ENCODE data around the gene CYB5R3. TPM values are rescaled to one million over a fixed set of nuclear protein-coding genes. Genes with fewer than 3 reads are reported as not detected.

Gene CYB5R3
- total RNA-seq, 1 donor from 2014 or later: 125 TPM

DNA sequence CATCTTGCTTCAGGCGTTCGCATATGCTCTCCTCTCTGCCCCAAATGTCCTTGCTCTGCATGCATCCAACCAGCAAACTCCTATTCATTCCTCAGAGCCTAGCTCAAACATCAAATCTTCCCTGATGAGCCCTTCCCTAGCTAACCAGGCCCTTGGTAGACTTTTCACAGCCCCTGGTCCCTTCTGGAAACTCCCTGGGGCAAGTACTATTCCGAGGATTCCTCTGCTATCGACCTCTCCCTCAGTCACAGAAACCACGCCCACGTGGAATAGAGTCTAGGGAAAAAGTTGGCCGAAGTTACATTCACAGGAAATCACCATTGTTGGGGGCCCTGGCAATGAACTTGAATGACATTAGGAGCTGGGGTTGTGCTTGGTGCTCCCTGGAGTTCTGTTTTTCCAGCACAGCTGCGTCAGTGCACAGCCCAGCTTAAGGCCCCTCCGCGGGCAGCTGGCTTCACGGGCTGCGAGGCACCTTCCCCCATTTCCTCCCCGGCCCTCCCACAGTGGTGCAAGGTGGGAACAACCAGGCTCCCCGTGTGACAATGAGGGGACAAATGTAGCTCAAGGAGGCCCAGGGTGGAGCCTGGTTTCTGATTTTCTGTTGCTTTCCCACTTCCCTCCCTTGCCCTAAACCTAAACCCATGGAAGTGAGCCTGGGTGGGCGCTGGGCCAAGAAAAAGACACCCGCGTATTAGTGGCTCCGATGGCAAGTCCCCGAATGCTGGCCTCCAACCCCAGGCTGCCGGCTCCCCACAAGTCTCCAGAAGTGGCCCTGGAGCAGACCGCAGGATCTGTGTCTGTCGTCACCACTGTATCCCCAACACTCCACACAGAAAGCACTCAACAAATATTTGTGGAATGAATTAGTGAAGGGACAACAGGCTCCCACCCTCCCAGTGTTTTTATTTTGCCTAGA, 4.5 kb downstream of the CYB5R3 start:
- H3K36me3 Mint-ChIP-seq (ENCODE audit: low read depth, unreplicated experiment): peaks cover 4% of the 10 kb centered on the region
- no peak for DNase-seq (ENCODE audit: low spot score)
- no peak overlapping the region for H3K27ac Mint-ChIP-seq (ENCODE audit: unreplicated experiment)
- TF ChIP-seq, protein P1, sequence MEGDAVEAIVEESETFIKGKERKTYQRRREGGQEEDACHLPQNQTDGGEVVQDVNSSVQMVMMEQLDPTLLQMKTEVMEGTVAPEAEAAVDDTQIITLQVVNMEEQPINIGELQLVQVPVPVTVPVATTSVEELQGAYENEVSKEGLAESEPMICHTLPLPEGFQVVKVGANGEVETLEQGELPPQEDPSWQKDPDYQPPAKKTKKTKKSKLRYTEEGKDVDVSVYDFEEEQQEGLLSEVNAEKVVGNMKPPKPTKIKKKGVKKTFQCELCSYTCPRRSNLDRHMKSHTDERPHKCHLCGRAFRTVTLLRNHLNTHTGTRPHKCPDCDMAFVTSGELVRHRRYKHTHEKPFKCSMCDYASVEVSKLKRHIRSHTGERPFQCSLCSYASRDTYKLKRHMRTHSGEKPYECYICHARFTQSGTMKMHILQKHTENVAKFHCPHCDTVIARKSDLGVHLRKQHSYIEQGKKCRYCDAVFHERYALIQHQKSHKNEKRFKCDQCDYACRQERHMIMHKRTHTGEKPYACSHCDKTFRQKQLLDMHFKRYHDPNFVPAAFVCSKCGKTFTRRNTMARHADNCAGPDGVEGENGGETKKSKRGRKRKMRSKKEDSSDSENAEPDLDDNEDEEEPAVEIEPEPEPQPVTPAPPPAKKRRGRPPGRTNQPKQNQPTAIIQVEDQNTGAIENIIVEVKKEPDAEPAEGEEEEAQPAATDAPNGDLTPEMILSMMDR (IDR thresholded peaks at IDR 0.05; ENCODE audit: unreplicated experiment): no peak
- peaks cover 35% of the 10 kb centered on the region for H3K4me1 Mint-ChIP-seq (ENCODE audit: unreplicated experiment)
- H3K4me3 Mint-ChIP-seq (ENCODE audit: unreplicated experiment): no peak overlapping the region
- H3K9me3 Mint-ChIP-seq (ENCODE audit: unreplicated experiment): no peaks in the 10 kb centered on the region
- H3K27me3 Mint-ChIP-seq (ENCODE audit: unreplicated experiment): peaks cover 7% of the 10 kb centered on the region

DNA sequence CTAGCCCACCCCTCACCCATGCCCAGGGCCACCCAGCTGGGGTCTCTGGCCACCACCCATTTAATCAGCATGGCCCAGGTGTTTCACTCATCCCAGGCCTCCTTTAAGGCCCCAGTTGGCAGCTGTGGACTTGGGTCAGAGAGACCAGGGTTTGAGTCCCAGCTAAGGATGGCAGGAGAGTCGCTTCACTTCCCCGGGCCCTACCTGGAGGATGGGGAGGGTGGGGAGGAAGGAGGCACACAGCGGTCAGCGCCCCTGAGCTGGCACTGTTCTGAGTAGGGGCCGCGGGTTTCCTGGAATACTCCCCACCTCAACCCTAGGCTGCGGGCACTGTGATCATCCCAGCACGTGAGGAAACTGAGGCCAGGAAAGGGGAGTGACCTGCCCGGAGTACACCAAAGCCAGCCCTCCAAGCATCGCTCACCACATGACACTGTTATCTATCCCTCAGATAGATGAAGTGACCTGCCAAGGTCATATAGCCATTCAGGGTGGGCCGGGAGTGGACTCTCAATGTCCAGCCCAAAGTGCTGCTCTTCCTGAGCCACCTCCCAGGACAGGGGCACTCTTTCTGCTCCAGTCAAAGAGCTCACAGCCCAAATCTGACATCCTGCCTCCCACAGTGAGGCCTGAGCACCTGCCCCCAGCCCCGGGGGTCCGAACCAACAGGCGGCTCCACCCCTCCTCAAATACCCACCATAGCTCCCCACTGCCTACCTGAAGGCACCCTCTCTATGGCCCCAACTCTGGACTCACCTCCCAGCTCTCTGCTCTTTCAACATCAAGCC, 5.4 kb downstream of the CYB5R3 start:
- TF ChIP-seq, protein P1 (IDR thresholded peaks at IDR 0.05; ENCODE audit: unreplicated experiment): no peak
- peaks cover 35% of the 10 kb centered on the region for H3K4me1 Mint-ChIP-seq (ENCODE audit: unreplicated experiment)
- no peaks in the 10 kb centered on the region for H3K9me3 Mint-ChIP-seq (ENCODE audit: unreplicated experiment)
- no peak overlapping the region for H3K27ac Mint-ChIP-seq (ENCODE audit: unreplicated experiment)
- no peak overlapping the region for H3K4me3 Mint-ChIP-seq (ENCODE audit: unreplicated experiment)
- peaks cover 7% of the 10 kb centered on the region for H3K27me3 Mint-ChIP-seq (ENCODE audit: unreplicated experiment)
- no peak for DNase-seq (ENCODE audit: low spot score)
- peaks cover 4% of the 10 kb centered on the region for H3K36me3 Mint-ChIP-seq (ENCODE audit: low read depth, unreplicated experiment)

DNA sequence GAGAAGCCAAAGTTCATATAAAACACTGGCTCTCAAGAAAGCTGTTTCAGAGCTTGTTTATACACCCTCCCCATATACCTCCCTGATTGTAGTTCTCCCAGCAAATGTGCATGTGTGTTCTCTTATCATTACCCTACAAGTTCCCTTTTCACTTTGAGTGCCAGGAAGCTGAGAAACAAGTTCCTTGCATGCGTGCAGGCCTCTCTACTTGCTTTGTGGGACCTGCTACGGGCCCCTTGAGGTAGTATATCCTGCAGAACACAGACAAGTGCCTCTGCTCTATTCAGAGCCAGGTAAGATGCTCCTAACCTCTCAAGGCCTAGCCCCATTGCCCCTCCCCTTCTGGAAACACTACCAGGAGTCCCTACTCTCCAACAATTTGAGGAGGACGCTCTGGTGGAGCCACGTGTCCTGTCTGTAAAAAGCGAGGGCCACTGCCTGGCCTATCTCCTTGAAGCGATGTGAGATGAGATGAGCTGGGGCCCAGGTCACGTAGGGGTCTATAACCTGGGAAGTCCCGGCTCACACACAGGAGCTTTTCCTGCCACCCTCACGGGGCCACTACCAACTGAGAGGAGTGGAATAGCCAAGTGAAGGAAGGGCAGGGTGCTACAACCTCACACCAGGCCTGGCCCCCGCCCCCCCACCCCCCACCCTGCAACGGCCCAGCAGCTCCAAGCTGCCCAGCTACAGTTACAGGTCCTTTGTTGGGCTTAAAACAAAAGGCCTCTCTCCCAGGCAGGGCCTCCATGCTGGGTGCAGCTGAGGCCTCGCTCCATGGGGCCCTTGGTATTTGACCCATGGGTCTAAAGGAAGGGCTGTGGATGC, 6.2 kb downstream of the CYB5R3 start:
- H3K4me1 Mint-ChIP-seq (ENCODE audit: unreplicated experiment): peaks cover 28% of the 10 kb centered on the region
- no peak for DNase-seq (ENCODE audit: low spot score)
- H3K9me3 Mint-ChIP-seq (ENCODE audit: unreplicated experiment): no peaks in the 10 kb centered on the region
- peaks cover 3% of the 10 kb centered on the region for H3K27me3 Mint-ChIP-seq (ENCODE audit: unreplicated experiment)
- no peak overlapping the region for H3K4me3 Mint-ChIP-seq (ENCODE audit: unreplicated experiment)
- H3K27ac Mint-ChIP-seq (ENCODE audit: unreplicated experiment): no peak overlapping the region
- H3K36me3 Mint-ChIP-seq (ENCODE audit: low read depth, unreplicated experiment): no peaks in the 10 kb centered on the region
- TF ChIP-seq, protein P1 (IDR thresholded peaks at IDR 0.05; ENCODE audit: unreplicated experiment): no peak

DNA sequence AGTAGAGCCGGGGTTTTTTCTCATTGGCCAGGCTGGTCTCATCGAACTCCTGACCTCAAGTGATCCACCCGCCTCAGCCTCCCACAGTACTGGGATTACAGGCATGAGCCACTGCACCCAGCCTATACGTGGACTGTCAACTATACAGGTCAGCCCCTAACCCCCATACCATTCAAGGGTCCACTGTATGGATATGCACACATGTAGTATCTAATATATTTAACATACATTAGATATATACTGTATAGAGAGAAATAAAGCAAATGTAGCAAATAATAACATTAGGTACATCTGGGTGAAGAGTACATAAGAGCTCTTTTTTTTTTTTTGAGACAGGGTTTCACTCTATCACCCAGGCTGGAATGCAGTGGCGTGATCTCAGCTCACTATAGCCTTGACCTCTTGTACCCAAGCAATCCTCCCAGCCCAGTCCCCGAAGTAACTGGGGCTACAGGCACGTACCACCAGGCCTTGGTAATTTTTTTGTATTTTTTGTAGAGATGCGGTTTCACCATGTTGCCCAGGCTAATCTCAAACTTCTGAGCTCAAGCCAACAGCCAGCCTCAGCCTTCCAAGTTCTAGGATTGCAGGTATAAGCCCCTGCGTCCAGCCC, 7.3 kb downstream of the CYB5R3 start:
- Mint-ChIP-seq H3K27ac (ENCODE audit: unreplicated experiment) (no peak overlapping the region), H3K4me3 (ENCODE audit: unreplicated experiment) (no peak overlapping the region)

More for the DNA sequence above, 7.3 kb downstream of the CYB5R3 start:
- TF ChIP-seq, protein P1 (IDR thresholded peaks at IDR 0.05; ENCODE audit: unreplicated experiment): no peak
- Mint-ChIP-seq H3K9me3 (ENCODE audit: unreplicated experiment) (no peaks in the 10 kb centered on the region), H3K36me3 (ENCODE audit: low read depth, unreplicated experiment) (no peaks in the 10 kb centered on the region), H3K4me1 (ENCODE audit: unreplicated experiment) (peaks cover 24% of the 10 kb centered on the region), H3K27me3 (ENCODE audit: unreplicated experiment) (peaks cover 3% of the 10 kb centered on the region)
- no peak for DNase-seq (ENCODE audit: low spot score)

Measured in endothelial cell (in vitro differentiated cells).